ENCODE measurements around the gene CPE. TPM values are rescaled to one million over a fixed set of nuclear protein-coding genes. Genes with fewer than 3 reads are reported as not detected.
"Not testable (repeated sequence)": the region's sequence is repeated elsewhere in the genome, so short reads cannot be mapped to it uniquely, and the experiment has no call there.

CPE gene
- polyA plus RNA-seq, 1 experiment = 0.44 TPM

DNA sequence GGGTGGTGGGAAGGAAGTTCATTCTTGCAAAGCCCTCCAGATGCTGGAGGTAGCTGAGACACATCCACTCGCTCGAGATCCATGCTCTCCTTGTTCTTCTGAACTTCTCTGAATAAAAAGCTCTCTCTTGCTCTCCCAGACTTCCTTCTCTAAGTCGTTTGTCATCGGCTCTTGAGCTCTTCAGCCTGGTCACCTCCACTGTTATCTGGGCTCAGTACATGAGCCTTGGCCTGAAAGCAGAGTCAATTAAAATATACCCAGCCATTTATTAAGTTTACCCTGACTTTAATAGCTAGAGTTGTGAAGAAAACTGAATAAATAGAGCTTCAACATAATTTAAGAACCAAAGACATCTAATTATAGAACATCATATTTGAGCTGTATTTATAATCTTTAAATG, 99.0 kb downstream of the CPE start:
- POLR2A ChIA-PET = no interaction called here
- CTCF ChIA-PET = interaction anchor here (1.0 to 1.3 kb wide), 2 partner anchors 16 to 347 kb away, joined by 3 to 5 read pairs; no protein-coding TSS in a partner anchor
- no peaks in the 10 kb centered on the region for H3K27me3 ChIP-seq (ENCODE audit: control insufficient read depth, insufficient read depth, low read length)

DNA sequence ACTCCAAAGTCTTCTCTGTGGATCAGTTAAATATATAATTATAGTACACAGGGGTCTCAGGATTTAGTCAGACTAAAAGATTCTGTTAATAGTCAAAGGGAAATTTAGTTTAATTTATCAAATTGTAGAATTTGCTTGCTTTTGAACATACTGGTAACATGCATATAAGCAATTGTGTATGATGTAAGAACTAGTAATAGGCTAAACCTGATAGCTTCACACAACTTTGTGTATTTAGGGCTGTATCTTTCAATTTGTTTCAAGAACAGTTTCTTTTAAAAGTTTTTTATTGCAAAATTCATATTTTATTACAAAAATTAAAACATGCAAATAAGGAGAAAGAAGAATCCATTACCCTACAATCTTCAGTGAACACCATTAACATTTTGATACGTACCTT, 99.5 kb downstream of the CPE start:
- DNase-seq (ENCODE audit: low read depth) = no peak
- Histone ChIP-seq H3K36me3 (ENCODE audit: control insufficient read depth, insufficient read depth, low read length) (no peaks in the 10 kb centered on the region), H3K27me3 (ENCODE audit: control insufficient read depth, insufficient read depth, low read length) (no peaks in the 10 kb centered on the region), H3K4me3 (ENCODE audit: low read depth, low read length) (no peak overlapping the region)
- CTCF ChIA-PET = interaction anchor here (1.3 kb wide), 1 partner anchor 348 kb away, joined by 5 read pairs; no protein-coding TSS in a partner anchor
- POLR2A ChIA-PET = no interaction called here
- TF ChIP-seq CTCF (IDR thresholded peaks at IDR 0.05; ENCODE audit: insufficient read depth, low read depth, low read length) = no peak

More for the DNA sequence above, 99.0 kb downstream of the CPE start:
- Histone ChIP-seq H3K36me3 (ENCODE audit: control insufficient read depth, insufficient read depth, low read length) (no peaks in the 10 kb centered on the region), H3K4me3 (ENCODE audit: low read depth, low read length) (no peak overlapping the region)
- TF ChIP-seq CTCF (IDR thresholded peaks at IDR 0.05; ENCODE audit: insufficient read depth, low read depth, low read length) = no peak
- DNase-seq (ENCODE audit: low read depth) = no peak

DNA sequence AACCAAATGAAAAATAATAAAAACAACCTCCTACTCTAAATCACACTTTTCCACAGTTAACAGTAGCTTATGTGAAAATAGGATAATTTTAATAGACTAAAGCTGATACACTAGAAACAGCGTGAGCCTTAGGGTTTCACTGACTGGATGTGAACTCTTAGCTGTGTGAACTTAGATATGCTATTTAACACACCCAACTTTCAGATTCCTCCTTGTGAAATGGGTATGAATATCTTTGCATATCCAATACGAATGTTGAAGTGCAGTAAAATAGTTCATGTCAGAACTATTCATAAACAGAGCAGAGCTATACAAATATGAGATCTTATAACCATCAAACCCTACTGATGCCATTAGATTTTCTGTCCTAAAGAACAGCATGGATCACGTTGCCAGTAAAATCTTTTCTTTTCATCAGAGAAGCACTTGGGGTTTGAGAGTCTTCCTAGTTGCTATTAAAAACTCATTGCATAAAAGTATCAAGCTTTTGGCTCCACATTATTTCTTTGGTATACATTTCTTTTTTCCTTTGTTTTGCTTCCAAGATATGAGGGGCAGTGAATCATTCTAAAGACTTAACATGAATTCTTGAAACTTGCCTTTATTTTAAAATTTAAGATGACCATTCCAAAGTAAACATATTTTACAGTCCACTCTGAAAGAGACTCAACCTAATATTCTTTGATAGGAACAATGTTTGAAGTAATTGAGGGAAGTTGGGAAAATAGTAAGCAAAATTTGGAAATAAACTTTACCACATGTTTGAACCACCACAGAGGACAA, 102.4 kb downstream of the CPE start:
- H3K27me3 ChIP-seq (ENCODE audit: control insufficient read depth, insufficient read depth, low read length) = no peaks in the 10 kb centered on the region
- H3K4me3 ChIP-seq (ENCODE audit: low read depth, low read length) = no peak overlapping the region
- ChIA-PET POLR2A (no interaction called here), CTCF (no interaction called here)
- TF ChIP-seq CTCF (IDR thresholded peaks at IDR 0.05; ENCODE audit: insufficient read depth, low read depth, low read length) = no peak
- no peaks in the 10 kb centered on the region for H3K36me3 ChIP-seq (ENCODE audit: control insufficient read depth, insufficient read depth, low read length)
- no peak for DNase-seq (ENCODE audit: low read depth)

DNA sequence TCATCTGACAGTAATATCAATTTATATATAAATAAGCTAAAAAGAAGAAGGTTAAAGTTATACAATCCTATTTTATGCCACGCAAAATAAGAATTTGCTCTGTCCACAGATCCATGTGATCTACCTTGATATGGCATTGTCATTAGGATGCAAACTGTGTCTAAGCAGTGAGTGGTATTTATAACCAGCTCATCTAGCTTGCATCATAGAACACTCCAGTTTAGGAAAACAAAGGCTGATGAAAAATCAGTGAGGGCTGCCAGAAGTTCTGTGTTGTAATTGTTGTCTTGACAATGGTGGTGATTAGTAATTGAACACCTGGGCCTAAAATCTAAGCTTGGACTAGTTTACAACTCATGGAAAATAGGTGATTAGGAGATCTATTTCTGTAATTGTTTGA, 111.0 kb downstream of the CPE start:
- Histone ChIP-seq H3K36me3 (ENCODE audit: control insufficient read depth, insufficient read depth, low read length) (no peaks in the 10 kb centered on the region), H3K4me3 (ENCODE audit: low read depth, low read length) (no peak overlapping the region), H3K27me3 (ENCODE audit: control insufficient read depth, insufficient read depth, low read length) (no peaks in the 10 kb centered on the region)
- DNase-seq (ENCODE audit: low read depth) = no peak
- ChIA-PET POLR2A (no interaction called here), CTCF (interaction anchor here (0.8 kb wide), 2 partner anchors 31 to 192 kb away, joined by 3 to 4 read pairs; no protein-coding TSS in a partner anchor)
- no peak for TF ChIP-seq CTCF (IDR thresholded peaks at IDR 0.05; ENCODE audit: insufficient read depth, low read depth, low read length)

GRCh38 chr4:165492583-165492982, 113.8 kb downstream of the CPE start:
- H3K36me3 ChIP-seq (ENCODE audit: control insufficient read depth, insufficient read depth, low read length); POLR2A ChIA-PET; DNase-seq (ENCODE audit: low read depth); H3K27me3 ChIP-seq (ENCODE audit: control insufficient read depth, insufficient read depth, low read length); H3K4me3 ChIP-seq (ENCODE audit: low read depth, low read length): not testable (repeated sequence)
- CTCF ChIA-PET = interaction anchor here (0.6 to 2.8 kb wide), 6 partner anchors 9 to 595 kb away, joined by 3 to 9 read pairs (median 4); no protein-coding TSS in a partner anchor

Data from BJ (cell line).